ENCODE results near the gene CDH23.

Gene CDH23

GRCh38 chr10:71371750-71372166, 25.0 kb upstream of the CDH23 start:
- DNase-seq = no peak

GRCh38 chr10:71372882-71373495, 23.7 kb upstream of the CDH23 start:
- DNase-seq = no peak

- DNase-seq = no peak
Measured at GRCh38 chr10:71374481-71375233, 22.1 kb upstream of the CDH23 start.

- DNase-seq = no peak
Measured at GRCh38 chr10:71375952-71376351, 20.8 kb upstream of the CDH23 start.

GRCh38 chr10:71378336-71379117, 18.2 kb upstream of the CDH23 start:
- DNase-seq = no peak

GRCh38 chr10:71379118-71379766, 17.5 kb upstream of the CDH23 start:
- DNase-seq = no peak

- DNase-seq = no peak
Measured at GRCh38 chr10:71380841-71381240, 15.9 kb upstream of the CDH23 start.

- no peak for DNase-seq
Measured at GRCh38 chr10:71381611-71382010, 15.1 kb upstream of the CDH23 start.

GRCh38 chr10:71382028-71382427, 14.7 kb upstream of the CDH23 start:
- no peak for DNase-seq

- no peak for DNase-seq
Measured at GRCh38 chr10:71382757-71383156, 14.0 kb upstream of the CDH23 start.

- DNase-seq = no peak
Measured at GRCh38 chr10:71383972-71384687, 12.6 kb upstream of the CDH23 start.

- no peak for DNase-seq
Measured at GRCh38 chr10:71388171-71388570, 8.5 kb upstream of the CDH23 start.

GRCh38 chr10:71388583-71389310, 8.0 kb upstream of the CDH23 start:
- no peak for DNase-seq

- no peak for DNase-seq
Measured at GRCh38 chr10:71389768-71390460, 6.8 kb upstream of the CDH23 start.

- DNase-seq = no peak
Measured at GRCh38 chr10:71390461-71390835, 6.3 kb upstream of the CDH23 start.

GRCh38 chr10:71390921-71391690, 5.6 kb upstream of the CDH23 start:
- no peak for DNase-seq

GRCh38 chr10:71391701-71392100, 5.0 kb upstream of the CDH23 start:
- DNase-seq = no peak

GRCh38 chr10:71392292-71392691, 4.4 kb upstream of the CDH23 start:
- DNase-seq = no peak

- no peak for DNase-seq
Measured at GRCh38 chr10:71392791-71393781, 3.6 kb upstream of the CDH23 start.

Data from NCI-H1436 treated with DMSO at 0.1 percent for 48 hours (cell line).